Activated naive CD4-positive, alpha-beta T cell (primary cell): ENCODE measurements around the gene FAM227A.

Experiments
- DNase-seq, 4 experiments: peaks; one replicate each; lab custom pipeline; 2025; lab: John Stamatoyannopoulos, UW

FAM227A gene

DNA sequence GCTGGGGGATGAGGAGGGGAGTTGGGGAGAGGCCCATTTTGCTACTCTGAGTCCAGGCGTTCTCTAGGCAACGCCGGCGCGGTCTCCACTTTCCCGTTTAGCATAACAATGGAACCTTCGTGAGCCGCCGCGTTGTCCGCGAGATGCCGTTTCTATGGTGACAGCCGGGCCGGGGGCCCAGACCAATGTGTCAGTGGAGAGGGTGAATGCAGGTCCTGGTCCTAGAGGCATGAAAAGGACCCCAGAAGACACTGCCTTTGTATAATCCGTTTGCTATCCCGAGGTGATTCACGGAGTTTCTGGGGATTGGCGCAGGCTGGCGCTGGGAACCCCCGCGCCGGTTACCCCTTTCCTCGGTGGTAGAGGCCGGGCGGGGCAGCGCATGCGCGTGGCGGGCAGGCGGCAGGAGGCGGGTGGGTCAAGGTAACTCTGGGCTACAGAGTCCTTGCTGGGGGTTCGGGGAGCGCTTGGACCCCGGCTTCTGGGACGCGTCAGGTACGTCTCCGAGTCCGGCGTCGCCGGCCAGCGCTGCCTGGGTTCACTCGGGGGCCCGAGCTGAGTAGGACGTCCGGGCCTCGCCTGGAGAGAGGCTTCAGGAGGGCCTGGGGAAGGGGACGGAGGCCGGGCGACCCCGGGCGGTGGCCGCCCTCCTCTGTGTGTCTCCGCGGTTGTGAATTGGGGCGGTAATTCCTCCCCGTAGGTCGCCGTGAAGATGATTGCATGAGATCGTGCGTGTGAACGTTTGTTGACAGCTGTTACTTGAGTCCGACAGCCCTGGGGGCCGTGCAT lies at the start of gene FAM227A, which contains the start of gene CBY1:
TSS of gene FAM227A (minus strand) at position 137 of the 789 bp plus-strand sequence. CDS start 6,224 bp downstream, outside the sequence.
TSS of gene CBY1 (plus strand) at position 383 of the 789 bp plus-strand sequence. CDS start 11,417 bp downstream, outside the sequence.
- peak; percentile 68 to 89 (median 78) for DNase-seq

GRCh38 chr22:38705235-38706100 lies 49.3 kb upstream of the FAM227A start, which contains the start of gene GTPBP1:
Gene GTPBP1 (plus strand): TSS chr22:38705944. CDS start chr22:38705956, 12 bp downstream.
- peak; percentile 96 to 99 (median 97) for DNase-seq

DNA sequence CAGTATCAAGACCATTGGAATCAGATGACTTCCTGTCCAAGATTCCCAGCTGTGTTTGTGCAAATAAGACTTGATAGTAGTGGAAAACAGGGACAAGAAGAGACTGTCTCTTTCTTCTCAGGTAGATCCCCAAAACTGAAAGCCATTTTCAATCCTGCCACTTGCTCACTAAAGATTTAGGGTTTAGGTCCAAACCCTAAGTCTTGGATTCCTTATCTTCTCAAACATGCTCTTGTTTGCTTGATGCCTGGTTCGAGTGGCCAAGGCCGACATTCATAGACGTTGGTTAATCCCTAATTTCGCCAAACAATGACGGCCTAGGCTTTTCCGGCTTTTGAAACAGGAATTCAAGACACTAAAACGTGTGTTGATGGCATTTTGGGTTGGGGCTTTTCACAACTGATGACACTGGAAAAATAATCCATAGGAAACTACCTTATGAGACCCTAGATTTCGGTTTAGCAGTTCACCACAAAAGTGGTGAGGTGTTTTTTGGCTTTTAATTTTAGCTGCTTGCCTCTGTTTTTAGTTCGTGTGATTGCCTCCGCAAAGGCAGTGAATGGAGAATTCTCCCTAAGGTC lies 48.6 kb upstream of the FAM227A start:
- no peak for DNase-seq

- DNase-seq = peak; percentile 88 to 98 (median 96)
These were observed 44.8 kb upstream of the FAM227A start, which contains the start of gene JOSD1 for GRCh38 chr22:38700789-38701628. Gene JOSD1 (minus strand): TSS chr22:38700943. CDS start chr22:38699987, 956 bp downstream.

DNA sequence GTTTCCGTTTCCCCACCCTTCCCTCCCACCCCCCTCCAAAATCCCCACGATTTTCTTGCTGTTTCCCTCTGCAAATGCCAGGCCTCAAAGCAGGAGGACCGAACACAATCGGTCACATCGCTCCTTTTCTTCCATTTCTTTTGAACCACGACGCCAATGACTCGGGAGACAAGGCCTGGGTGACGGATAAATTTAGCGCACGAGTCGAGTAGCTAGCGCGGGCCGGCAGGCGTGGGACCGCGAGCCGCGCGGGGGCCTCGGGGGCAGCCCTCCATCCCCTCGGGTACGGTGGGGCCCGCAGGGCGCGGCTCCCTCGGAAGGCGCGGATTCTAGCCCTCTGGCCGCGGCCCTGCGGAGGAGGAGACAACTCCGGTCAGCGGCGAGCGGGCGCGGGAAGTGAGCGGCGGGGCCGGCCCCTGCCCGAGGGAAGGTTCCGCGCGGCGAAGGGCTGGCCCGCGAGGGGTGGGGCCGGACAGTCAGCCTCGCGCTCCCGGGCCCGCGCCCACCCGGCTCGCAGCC lies 44.1 kb upstream of the FAM227A start:
- DNase-seq = peak in 1 of 4 experiments; percentile 39

DNA sequence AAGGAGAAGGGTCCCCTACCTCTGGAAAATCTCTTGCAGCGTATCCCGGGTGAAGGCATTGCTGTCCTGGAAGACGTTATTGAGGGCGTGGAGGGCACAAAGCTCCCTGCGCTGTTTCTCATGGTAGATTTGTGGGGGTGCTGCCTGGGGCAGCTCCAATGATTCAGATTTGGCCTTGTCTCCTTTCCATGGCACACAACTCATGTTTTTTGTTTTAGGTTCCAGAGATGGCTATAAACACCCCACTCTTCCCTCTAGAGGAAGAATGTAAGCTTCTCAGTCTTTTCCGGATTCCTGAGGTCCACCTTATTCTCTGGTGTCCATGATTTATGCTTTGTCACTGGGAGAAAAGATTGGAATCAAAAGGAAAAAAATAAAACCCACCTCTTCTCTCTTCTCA lies 43.6 kb upstream of the FAM227A start:
- no peak for DNase-seq

DNA sequence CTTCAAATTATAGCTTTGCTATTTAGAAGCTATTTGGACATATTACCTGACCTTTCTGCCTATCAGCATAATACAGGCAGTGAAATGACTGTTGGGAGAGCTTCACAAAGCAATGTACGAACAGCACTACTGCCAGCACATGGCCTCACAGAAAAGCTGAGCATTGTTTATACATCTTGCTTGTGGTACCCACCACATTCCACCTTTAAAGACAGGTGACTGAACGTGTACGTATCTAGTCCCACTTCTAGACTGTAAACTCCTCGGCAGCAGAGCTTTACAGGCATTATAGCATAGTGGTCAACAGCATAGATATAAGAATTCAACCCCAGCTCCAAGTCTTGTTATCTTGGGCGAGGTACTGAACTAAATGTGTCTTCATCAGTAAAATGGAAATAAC lies 43.0 kb upstream of the FAM227A start:
- DNase-seq = no peak

- DNase-seq = no peak
These were observed 42.4 kb upstream of the FAM227A start for GRCh38 chr22:38698407-38699094.

DNA sequence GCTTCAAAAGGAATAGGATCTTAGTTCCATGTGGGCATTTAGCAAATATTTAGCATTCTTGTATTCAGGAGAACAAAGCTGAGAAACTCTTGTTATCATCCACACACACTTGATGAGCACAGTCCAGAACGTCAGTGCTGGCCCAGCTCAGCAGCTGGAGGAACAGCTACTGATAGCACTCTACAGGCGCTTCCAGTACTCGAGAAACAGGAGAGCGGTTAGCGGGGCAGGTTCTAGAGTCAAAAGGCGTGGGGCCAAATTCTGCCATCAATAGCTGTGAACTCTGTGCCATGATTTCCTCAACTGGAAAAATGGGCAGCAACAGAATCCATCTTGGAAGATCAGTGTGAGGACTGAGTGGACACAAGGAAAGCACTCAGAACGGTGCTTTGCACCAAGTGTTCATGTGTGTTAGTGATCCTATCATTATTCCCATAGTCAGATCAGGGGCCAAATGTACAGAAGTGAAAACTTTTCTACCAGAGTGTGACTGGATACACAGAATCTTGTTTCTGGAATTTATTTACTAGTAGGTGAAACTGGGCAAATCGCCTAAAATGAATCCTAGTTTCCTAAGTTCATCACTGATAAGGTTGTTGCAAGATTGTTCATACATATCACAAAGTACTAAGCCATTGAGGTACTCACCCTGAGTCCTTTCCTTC lies 41.4 kb upstream of the FAM227A start:
- no peak for DNase-seq

DNA sequence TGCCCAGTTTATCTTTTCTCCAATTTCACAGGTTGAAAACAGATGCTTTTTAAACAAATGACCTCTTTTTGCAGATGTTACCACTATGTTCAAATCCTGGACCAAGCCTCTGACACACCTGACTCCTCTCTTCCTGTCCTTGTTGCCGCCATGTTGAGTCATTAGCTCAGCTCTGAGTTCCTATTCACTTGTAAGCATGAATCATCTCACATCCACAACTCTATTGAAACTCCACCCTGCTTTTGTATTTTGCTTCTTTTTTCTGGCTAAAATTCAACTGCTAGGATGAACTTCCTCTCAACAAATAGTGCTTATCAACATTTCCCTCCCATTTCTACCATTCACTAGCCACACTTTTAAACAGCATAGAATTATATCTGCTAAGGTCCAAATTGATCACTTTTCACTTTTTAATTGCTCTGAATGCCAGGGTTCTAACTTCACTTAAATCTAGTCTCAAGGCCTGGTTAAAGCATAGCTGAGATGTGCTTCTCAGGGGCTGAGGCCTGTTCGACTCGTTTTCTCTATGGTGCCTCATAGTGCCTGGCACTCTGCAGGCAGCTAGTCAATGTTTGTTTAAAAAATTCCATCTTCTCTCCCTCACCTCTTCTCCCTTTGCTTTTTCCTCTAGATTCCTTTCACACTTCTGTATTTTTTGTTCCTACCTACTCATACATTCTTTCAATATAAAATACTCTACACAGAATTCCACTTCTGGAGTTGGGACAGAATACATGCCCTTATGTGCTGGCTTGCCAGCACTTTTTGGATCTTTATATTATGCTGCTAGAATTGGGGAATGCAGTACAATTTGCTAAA lies 40.6 kb upstream of the FAM227A start:
- DNase-seq = peak in 1 of 4 experiments; percentile 4

DNA sequence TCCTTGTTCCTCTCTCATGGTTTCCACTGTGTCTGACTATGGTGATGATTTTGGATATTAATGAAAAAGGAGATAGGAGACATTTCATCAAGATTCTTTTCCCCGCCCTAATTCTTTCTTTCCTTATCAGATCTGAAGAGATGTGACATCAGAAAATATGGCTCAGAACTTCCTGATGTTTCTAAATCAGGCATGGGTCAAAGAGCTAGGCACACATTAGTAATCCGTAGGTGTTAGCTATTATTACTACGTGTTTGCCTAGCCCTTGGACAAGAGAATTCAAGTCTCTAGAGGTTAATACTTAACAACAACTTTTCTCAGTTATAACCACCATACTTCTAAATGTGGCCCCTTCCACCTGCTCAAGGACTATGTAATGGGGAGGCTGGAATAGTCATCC lies 38.7 kb upstream of the FAM227A start:
- no peak for DNase-seq

DNA sequence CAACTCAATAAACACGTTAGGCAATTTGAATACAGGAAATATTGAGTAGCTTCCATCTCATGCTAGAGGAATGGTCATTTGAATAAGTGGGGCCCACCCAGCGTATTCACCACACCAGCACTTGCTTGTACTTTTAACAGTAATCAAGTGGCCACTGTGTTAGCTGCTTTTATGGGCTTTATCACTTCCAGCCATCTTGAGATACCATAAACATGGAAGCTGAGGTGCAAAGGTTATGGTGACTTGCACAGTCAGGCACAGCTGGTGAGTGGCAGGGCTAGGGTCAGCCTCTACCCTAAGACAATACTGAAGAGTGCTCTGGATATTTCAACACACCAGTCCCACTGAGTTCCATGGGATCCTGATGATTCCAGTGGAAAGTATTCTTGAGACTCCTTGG lies 37.9 kb upstream of the FAM227A start:
- no peak for DNase-seq

- DNase-seq = no peak
These were observed 33.5 kb upstream of the FAM227A start for GRCh38 chr22:38689651-38690050.

DNA sequence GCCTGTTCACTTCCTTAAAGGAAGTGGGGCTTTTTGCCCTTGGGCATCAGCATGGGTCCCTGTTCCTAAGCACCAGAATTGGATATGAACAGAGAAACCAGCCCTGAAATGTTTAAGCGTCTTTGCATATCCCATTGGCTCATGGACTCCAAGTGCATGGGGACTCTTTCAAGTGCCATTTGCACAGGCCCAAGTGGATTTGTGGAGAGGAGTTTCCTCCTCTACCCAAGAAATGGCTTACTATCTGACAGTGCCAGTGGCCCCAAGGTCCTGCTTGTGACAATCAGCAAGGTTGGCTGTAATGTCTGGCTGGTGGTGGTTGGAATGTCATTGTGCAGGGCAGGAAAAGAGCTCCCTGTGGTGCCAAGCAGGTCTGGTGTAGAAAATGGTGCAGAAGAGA lies 29.6 kb upstream of the FAM227A start:
- no peak for DNase-seq

- DNase-seq = no peak
These were observed 28.7 kb upstream of the FAM227A start for GRCh38 chr22:38684895-38685294.

- peak; percentile 75 to 77 (median 76) for DNase-seq
These were observed 25.6 kb upstream of the FAM227A start, which contains the start of gene TOMM22 for GRCh38 chr22:38681582-38682335. Gene TOMM22 (plus strand): TSS chr22:38681957. CDS start chr22:38681979, 22 bp downstream.

- DNase-seq = no peak
These were observed 19.6 kb upstream of the FAM227A start for GRCh38 chr22:38675833-38676232.

GRCh38 chr22:38674888-38675287 lies 18.7 kb upstream of the FAM227A start:
- DNase-seq = no peak
